ENCODE measurements around the gene SNAP29. TPM values are rescaled to one million over a fixed set of nuclear protein-coding genes. Genes with fewer than 3 reads are reported as not detected.
"Not testable (repeated sequence)": the region's sequence is repeated elsewhere in the genome, so short reads cannot be mapped to it uniquely, and the experiment has no call there.

SNAP29 gene
- total RNA-seq, 4 donors from 2014 or later = 13.2 to 21.5 (median 18.3) TPM

DNA sequence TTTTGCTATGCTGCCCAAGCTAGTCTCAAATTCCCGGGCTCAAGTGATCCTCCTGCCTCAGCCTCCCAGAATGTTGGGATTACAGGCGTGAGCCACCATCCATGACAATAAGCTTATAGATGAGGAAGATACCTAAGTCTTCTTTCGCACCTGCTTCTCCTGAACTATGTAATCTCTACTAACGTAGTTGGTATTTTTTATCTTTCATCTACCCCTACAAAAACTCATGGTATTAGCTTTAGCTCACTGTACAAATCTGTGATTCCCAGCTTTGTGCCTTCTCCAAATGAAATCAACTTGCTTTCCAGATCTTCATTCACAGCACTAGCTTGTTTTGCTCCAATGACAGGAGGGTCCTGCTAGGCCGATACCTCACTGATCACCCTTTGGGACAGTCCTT lies 36.6 kb upstream of the SNAP29 start:
- H3K4me3 ChIP-seq = no peak overlapping the region
- no peak overlapping the region for H3K27ac ChIP-seq
- TF ChIP-seq, protein P1, sequence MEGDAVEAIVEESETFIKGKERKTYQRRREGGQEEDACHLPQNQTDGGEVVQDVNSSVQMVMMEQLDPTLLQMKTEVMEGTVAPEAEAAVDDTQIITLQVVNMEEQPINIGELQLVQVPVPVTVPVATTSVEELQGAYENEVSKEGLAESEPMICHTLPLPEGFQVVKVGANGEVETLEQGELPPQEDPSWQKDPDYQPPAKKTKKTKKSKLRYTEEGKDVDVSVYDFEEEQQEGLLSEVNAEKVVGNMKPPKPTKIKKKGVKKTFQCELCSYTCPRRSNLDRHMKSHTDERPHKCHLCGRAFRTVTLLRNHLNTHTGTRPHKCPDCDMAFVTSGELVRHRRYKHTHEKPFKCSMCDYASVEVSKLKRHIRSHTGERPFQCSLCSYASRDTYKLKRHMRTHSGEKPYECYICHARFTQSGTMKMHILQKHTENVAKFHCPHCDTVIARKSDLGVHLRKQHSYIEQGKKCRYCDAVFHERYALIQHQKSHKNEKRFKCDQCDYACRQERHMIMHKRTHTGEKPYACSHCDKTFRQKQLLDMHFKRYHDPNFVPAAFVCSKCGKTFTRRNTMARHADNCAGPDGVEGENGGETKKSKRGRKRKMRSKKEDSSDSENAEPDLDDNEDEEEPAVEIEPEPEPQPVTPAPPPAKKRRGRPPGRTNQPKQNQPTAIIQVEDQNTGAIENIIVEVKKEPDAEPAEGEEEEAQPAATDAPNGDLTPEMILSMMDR (IDR thresholded peaks at IDR 0.05) = no peak
- no peak for TF ChIP-seq POLR2A (IDR thresholded peaks at IDR 0.05)
- H3K27me3 ChIP-seq = no peaks in the 10 kb centered on the region
- H3K4me1 ChIP-seq = no peaks in the 10 kb centered on the region
- no peaks in the 10 kb centered on the region for H3K9me3 ChIP-seq
- DNase-seq = peak in 1 of 3 donors; percentile 4
- peaks cover 0 to 85% (median 0%) of the 10 kb centered on the region in 3 donors for H3K36me3 ChIP-seq

DNA sequence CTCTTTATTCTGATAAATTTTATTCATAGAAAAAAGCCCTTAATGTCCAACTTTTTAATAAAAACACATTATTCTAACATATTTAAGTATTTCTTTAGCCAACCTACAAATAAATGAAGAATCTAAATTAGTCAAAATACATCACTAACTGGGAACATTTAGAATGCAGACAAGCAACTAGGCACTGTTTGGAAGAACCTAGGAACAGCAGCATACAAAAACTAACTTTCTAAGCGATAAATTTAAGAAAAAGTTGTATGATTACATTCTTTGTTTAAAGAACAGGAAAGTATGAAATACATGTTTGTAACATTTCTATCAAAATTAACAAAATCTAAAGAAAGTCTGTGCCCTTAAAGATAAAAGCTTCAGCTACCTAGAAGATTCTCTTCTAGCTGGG lies 35.5 kb upstream of the SNAP29 start:
- Histone ChIP-seq H3K27ac (no peak overlapping the region), H3K4me1 (no peaks in the 10 kb centered on the region), H3K36me3 (peaks cover 0 to 86% (median 0%) of the 10 kb centered on the region in 3 donors), H3K9me3 (no peaks in the 10 kb centered on the region), H3K27me3 (no peaks in the 10 kb centered on the region), H3K4me3 (no peak overlapping the region)
- TF ChIP-seq POLR2A (IDR thresholded peaks at IDR 0.05) = no peak
- TF ChIP-seq, protein P1 (IDR thresholded peaks at IDR 0.05) = no peak
- no peak for DNase-seq

DNA sequence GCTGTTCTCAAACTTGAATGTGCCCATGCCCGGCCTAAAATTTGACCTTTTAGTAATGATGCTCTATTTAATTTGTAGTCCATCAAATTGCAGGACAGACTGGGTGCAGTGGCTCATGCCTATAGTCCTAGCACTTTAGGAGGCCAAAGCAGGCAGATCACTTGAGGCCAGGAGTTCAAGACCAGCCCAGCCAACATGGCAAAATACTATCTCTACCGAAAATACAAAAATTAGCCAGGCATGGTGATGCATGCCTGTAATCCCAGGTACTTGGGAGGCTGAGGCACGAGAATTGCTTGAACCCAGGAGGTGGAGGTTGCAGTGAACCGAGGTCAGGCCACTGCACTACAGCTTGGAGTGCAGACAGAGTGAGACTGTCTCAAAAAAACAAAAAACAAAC lies 33.6 kb upstream of the SNAP29 start:
- peak in 1 of 3 donors; percentile 22 for DNase-seq
- not testable (repeated sequence) for H3K27me3 ChIP-seq, H3K4me1 ChIP-seq, H3K9me3 ChIP-seq, H3K4me3 ChIP-seq, H3K27ac ChIP-seq
- H3K36me3 ChIP-seq = peaks cover 0 to 73% (median 0%) of the 10 kb centered on the region in 3 donors

DNA sequence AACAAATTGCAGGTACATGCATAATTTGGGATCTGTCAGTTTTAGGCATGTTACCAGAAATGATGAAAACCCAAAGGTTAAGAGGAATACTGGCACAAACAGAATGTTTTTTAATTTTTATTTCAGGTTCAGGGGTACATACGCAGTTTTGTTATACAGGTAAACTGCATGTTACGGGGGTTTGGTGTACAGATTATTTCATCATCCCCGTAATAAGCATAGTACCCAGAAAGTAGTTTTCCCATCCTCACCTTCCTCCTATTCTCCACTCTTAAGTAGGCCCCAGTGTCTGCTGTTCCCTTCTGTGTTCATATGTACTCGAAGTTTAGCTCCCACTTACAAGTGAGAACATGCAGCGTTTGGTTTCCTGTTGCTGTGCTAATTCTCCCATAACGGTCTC lies 33.2 kb upstream of the SNAP29 start:
- H3K9me3 ChIP-seq = no peaks in the 10 kb centered on the region
- no peak for DNase-seq
- no peak overlapping the region for H3K4me3 ChIP-seq
- no peak overlapping the region for H3K27ac ChIP-seq
- H3K4me1 ChIP-seq = no peaks in the 10 kb centered on the region
- H3K27me3 ChIP-seq = no peaks in the 10 kb centered on the region
- TF ChIP-seq POLR2A (IDR thresholded peaks at IDR 0.05) = no peak
- TF ChIP-seq, protein P1 (IDR thresholded peaks at IDR 0.05) = no peak
- peaks cover 0 to 73% (median 0%) of the 10 kb centered on the region in 3 donors for H3K36me3 ChIP-seq

DNA sequence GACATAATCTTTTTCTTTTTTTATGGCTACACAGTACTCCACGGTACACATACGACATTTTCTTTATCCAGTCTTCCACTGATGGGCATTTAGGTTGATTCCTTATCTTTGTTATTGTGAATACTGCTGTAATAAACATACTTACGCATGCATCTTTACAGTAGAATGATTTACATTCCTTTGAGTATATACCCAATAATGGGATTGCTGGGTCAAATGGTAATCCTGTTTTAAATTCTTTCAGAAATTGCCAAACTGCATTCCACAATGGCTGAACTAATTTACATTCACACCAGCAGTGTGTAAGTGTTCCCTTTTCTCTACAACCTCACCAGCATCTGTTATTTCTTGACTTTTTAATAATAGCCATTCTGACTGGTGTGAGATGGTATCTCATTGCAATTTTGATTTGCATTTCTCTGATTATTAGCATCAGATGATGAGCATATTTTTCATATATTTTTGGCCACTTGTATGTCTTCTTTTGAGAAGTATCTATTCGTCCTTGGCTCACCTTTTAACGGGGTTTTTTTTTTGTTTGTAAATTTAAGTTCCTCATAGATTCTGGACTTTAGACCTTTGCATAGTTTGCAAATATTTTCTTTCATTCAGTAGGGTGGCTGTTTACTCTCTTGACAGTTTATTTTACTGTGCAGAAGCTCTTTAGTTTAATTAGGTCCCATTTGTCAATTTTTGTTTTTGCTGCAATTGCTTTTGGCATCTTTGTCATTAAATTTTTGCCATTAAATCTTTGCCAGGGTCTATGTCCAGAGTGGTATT lies 32.2 kb upstream of the SNAP29 start:
- not testable (repeated sequence) for H3K4me3 ChIP-seq, H3K27me3 ChIP-seq, H3K27ac ChIP-seq, DNase-seq, H3K9me3 ChIP-seq, H3K4me1 ChIP-seq
- peaks cover 0 to 72% (median 0%) of the 10 kb centered on the region in 3 donors for H3K36me3 ChIP-seq

DNA sequence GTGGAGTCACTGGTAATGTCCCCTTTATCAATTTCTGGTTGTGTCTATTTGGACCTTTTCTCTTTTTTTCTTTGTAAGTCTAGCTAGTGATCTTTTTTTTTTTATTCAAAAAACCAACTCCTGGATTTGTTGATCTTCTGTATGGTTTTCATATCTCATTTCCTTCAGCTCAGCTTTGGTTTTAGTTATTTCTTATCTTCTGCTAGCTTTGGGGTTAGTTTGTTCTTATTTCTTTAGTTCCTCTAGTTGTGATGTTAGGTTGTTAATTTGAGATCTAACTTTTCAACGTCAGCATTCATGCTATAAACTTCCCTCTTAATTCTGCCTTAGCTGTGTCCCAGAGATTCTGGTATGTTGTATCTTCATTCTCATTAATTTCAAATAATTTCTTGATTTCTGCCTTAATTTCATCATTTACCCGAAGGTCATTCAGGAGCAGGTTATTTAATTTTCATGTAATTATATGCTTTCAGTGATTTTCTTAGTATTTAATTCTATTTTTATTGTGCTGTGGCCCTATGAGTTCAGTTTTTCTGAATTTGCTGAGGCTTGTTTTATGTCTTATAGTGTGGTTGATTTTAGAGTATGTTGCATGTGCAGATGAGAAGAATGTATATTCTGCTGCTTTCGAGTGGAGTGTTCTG lies 29.2 kb upstream of the SNAP29 start:
- H3K4me1 ChIP-seq = no peaks in the 10 kb centered on the region
- H3K27me3 ChIP-seq = no peaks in the 10 kb centered on the region
- H3K4me3 ChIP-seq = no peak overlapping the region
- DNase-seq = no peak
- no peaks in the 10 kb centered on the region for H3K9me3 ChIP-seq
- peaks cover 0 to 69% (median 0%) of the 10 kb centered on the region in 3 donors for H3K36me3 ChIP-seq
- no peak for TF ChIP-seq POLR2A (IDR thresholded peaks at IDR 0.05)
- TF ChIP-seq, protein P1 (IDR thresholded peaks at IDR 0.05) = no peak
- no peak overlapping the region for H3K27ac ChIP-seq
